HG03095 (cell line): ENCODE data around the gene HCRTR2.
"Not testable (repeated sequence)": the region's sequence is repeated elsewhere in the genome, so short reads cannot be mapped to it uniquely, and the experiment has no call there.

Source experiments
- ATAC-seq: cut with Tn5 transposase; IDR thresholded peaks from one replicate; pipeline ENCODE4 v1.9.1; 2021; ENCODE audit warnings: moderate library complexity; ENCODE audit not compliant: unreplicated experiment

Gene HCRTR2

DNA sequence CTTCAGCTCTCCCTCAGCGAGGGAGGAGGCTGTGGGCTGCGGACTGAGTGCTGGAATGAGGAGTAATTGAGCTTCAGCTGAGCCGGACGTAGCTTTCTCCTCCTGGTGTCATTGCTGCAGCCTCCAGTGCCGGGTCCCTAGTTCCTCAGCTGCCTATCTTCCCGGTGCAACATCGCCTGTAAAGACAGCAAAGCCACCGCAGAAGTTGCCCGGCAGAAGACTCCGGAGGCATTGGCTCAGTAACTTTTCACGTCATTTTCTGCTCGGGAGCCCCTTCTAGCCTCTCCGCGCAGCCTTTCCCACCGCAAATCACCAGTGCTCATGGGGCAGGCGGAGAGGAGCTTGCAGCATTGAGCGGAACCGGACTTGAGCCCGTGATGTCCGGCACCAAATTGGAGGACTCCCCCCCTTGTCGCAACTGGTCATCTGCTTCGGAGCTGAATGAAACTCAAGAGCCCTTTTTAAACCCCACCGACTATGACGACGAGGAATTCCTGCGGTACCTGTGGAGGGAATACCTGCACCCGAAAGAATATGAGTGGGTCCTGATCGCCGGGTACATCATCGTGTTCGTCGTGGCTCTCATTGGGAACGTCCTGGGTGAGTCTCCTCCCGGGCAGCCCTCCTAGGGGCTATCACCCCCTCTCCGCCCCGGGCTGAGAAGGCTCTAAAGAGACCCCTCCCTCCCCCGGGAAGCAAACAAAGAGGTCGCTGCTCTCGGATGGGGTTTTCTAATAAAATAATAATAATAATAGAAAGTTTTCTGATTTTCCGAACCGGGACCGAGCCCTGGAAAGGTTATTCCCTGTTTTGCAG lies at the start of gene HCRTR2:
HCRTR2 (plus strand) TSS at position 305 of the 816 bp plus-strand sequence; CDS start at position 378, 73 bp downstream.
- ATAC-seq, result no peak

DNA sequence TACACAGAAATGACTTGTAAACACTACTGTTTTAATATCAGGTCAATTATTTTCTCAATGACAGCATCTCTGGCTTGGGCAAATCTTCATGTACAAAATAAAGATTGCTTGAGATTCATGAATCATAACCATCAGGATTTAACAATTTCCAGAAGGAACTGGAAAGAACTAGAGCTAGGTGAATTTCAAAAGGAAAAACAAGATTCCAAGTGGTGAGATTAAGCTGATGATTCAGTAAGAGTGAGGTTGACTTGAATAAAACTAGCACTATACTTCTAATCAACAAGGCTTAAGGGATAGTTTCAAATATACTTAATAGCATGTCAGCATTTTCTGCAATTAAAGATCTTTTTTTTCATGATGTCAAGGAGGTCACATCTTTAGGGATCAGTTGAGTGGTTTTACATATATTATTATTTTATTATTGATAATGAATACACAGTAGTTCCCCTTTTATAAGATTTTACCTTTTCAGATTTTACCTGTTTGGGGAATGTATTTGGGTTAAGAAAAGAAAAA lies 43.5 kb upstream of the HCRTR2 start:
- no peak for ATAC-seq

DNA sequence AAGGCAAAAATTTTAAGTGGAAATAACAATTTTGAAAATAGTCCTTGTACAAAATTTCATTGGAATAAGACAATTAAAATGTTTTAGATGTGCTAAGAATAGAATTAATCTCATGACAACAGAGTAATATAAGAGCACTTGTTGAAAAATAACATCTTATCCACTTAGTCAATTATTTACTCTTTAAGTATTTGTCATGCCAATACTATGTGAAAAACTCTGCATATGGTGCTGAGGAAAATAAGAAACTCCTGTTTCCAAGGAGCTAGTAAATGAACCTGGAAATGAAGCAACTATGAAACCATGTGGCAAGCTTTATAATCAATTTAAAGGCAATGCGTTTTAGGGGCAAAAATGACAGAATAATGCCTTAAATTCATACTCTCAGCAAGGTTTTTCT lies 42.7 kb upstream of the HCRTR2 start:
- no peak for ATAC-seq

DNA sequence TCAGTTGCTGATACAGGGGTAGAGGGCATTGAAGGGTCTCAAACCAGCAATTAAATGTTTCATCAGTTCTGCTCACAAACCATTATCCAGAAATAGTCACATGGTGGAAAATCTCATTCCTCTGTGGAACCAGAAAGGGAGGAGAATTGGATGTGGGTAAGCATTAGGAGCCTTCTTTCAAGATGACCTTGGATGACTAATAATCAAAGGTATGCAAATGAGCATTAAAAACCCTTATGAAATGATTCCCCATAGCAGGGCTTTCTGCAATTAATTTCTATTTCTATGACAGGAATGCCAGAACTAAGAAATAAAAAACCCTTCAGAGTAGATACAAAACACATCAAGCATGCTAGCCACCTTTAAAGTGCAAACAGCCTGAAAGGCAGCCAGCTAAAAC lies 37.4 kb upstream of the HCRTR2 start:
- ATAC-seq, result no peak

DNA sequence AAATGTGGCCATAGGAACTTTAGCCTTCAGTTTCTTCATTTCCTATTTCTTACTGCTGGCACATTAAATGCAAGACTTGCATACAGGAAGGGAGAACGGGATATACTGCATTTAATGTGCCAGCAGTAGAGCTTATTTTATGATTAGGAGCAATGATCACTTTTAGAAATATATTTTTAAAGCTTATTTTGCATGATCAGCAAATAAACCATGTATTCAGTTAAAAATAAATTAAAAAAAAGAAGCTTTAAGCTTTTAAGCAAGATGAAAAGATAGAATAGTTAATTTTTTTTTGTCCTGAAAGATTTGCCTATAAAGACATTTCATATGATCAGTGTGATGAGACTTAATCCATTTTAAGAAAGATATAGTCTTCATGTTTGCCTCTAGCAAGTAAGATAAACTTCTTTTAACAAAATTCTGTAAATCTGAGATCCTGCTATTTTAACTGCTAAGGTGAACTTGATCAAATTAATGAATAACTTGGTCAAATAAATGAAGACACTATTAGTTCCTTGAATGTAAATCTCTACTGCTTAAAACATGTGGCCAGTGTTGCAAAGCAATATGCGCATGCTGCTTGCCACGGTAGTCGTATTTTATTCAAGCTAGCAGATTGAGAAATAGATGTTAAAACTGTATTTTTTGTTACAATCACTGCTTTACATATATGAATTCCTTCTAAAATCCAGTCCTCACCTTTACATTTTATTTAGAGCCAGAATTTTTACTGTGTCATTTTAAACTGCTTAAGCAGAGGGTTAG lies 36.2 kb upstream of the HCRTR2 start:
- no peak for ATAC-seq

DNA sequence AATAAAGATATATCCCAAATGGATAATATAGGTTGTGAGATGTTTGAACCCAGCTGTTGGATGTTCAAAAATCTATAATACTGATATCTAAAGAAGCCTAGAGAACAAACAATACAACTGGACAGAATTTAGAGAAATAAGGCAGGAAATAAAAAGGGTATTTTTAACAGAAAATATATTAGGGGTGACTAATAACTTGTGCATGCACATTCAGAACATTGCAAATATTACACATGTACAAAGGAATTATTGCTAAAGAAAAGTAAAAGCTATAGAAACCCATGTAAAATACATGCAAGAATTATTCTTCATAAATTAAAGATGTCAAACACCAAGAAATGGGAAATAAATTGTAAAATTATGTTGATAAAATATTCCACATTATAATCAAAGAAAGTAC lies 32.7 kb upstream of the HCRTR2 start:
- no peak for ATAC-seq

DNA sequence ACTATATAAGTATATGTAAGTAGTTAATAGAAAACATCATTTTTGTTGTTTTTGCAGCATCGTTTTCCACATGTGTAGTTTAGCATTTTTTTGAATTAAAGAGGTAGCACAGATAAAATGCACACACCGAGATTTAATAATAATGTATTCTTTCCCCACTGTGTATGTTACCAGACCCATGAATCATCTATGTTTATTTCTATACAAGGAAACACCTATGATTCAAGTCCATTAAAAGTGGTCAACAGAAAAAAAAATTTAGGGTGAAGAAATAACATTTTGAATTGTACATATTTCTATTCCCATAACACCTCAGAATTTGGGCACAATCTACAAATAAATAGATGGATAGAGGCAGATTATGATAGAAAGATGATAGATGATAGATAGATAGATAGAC lies 31.7 kb upstream of the HCRTR2 start:
- ATAC-seq, result no peak

DNA sequence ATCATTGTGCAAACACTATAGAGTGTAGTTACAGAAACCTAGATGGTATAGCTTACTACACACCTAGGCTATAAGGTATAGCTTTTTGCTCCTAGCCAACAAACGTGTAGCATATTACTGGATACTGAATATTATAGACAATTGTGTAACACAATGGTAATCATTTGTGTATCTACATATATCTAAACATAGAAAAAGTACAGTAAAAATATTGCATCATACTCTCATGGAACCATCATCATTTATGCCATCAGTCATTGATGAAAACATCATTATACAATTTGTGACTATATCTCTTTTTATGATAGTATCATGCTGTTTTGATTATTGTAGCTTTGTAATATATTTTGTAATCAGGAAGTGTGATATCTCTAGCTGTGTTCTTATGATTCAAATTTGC lies 21.0 kb upstream of the HCRTR2 start:
- no peak for ATAC-seq

DNA sequence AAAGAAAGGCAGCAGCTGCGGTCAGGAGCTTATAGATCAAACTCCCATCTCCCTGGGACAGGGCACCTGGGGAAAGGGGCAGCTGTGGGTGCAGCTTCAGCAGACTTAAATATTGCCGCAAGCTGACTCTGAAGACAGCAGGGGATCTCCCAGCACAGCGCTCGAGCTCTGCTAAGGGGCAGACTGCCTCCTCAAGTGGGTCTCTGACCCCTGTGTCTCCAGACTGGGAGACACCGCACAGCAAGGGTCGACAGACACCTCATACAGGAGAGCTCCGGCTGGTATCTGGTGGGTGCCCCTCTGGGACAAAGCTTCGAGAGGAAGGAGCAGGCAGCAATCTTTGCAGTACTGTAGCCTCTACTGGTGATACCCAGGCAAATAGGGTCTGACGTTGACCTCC lies 15.5 kb upstream of the HCRTR2 start:
- not testable (repeated sequence) for ATAC-seq

DNA sequence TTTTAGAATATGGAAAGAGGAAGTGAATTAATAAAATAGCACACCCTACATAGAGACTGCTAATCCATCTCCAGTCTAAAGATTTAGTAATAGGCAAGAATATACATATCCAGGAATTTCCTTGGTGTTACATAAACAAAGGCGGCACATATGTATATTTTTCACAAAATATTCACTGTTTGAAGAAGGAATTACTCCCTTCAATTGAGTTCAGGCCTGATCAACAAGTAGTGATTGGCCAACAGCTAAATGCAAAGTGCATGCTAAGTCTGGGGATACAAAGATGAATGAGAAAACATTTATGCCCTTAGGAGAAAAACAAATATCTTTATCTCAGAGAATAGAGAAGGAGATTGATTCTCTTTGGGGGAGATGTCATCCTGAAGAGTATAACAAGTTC lies 6.5 kb upstream of the HCRTR2 start:
- no peak for ATAC-seq

DNA sequence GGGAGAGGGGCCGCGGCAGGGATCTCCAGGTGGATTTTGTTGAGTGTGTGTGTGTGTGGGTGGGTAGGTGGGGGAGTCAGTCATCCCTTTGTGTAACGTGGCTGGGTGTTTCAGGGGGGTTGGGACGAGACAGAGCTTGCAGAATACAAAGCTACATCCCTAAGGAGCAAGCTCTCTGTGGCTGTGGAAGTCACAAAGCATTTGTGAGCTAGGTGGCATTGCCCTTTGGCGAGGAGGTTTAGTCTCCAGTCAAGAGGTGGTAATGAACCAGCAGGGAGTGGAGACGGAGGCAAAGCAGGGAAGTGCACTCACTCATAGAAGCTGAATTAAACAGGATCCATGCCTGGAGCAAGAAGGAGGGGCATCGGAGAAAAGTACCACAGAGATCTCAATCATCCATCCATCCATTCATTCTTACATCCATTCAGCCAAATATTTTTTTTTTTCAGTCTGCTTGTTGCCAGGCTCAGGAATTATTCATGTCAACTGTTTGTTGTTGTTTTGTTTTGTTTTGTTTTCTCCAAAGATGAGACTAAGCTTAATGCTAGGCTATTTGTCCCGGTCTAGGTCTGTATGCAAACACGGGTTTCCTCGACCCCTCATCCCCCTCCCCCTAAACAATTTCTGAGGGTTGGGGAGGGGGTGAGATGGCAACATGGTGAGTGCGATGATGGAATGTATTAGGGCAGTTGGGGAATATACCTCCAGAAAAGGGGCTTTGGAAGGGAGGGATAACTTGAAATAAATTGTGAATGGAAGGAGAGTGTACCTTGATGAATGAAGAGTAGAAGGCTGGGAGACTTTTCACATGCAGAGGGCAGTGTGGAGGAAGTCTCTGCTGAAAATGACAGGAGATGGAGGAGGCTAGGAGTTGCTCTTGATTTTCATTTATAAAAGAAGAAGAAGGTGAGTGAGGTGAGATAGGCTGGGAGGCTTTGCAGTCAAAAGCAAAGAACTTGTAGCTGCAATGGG lies 1.0 kb downstream of the HCRTR2 start:
- no peak for ATAC-seq

DNA sequence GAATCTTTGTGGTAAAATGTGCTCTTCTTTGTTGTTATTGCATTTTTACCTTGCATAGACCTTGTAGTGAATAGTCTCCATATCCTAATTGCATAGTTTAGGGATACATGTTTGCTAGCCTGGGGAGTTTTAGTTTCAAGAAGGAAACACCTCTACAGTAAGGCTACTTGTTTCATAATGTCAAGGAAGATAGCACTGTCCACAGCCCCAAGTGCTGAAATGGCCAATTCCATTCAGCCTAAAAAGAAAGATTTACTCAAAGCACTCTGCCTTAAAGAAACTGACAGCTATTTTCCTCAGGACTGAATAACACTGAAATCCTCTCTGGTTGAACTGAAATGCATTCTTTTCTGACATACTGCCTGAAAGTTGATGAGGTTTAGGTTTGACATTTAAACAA lies 2.6 kb downstream of the HCRTR2 start:
- ATAC-seq, result no peak

DNA sequence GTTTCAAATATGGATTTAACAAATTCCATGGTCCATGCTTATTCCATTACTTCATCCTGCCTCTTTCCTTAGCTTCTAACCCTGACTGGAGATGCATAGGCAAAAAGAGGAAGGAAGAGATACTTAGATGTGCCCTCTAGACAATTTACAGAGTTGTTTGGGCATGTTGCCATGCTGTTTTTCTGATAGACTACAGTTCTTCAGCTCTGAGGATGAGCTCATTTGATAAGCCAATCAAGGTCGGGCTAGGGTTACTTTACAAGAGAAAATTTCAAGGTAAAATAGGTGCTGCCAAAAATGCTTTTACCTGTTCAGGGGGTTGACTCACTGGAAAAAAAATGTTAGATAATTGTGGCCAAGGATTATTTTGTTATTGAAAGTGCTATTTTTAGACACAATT lies 5.9 kb downstream of the HCRTR2 start:
- ATAC-seq, result no peak

DNA sequence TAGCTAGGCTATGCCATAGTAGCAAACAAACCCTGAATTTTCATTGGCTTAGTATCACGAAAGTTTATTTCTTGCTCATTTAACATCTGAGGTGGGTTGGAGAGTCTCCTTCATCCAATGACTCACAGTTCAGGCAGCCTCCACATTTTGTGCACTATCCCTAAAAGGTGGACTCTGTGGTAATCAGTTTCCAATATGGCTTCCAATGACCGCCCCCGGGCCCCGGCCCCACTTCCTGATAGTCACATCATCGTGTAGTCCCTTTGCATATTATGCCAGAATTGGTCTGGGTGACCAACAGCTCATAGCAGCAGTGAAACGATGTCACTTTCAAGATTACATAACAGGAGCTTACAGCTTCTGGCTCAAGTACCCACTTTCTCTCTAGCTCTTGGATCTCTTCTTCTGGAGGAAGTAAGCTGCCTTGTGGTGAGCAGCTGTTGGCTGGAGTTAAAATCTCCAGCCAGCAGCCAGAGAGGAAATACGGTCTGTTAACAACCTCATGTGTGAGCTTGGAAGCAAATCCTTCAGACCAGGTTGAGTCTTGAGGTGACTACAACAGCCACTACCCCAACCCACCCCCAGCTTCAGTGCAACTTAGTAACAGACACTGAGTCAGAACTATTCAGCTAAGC lies 7.8 kb downstream of the HCRTR2 start:
- ATAC-seq, result no peak

DNA sequence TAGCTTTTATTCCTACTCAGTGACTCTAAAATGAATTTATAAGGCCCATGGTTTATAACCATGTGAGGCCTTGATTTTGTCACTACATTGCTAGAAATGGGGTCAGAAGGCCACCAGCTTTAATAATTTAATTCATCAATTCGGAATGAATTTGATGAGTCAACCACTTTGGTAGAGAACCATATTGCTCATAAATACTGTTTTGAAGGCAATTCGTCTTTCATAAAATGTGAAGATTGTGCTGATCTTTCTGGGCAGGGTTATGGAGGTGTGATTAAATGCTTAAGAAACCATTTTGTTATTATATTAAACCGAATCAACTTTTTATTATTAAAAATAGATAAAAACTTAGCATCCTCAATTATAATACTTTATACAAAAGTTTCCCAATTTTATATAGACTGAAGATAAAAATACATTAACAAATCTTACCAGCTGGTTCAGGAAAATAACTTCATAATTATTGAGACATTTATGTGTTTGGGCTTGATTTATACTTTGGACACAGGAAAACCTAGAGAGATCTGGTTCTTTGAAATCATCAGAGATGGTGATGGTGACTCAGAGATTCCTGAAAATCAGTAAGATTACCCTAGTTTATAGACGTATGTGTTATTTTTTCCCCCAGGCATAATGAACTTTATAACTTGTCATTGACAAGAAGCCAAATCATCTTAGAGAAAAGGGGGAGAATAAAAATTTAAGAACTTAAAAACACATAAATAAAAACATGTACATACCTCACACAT lies 10.6 kb downstream of the HCRTR2 start:
- ATAC-seq, result no peak

DNA sequence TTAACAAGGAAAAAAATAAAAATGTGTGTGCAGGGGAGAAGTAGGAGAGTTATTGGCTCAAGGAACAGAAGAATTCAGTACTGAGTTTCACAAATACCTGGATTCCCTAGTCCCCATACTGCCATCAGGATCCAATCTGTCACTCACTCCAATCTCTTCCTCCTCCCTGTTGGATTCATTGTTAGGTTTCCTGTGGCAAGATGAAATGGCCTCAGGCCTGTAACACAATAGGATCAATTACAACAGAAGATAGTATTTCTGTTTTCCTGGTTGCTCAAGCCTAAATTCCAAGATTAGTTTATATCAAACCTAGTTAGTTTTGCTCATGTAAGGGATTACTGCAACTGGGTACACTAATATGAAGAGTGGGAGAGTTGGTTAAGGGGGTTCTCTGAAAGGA lies 24.4 kb downstream of the HCRTR2 start:
- no peak for ATAC-seq

DNA sequence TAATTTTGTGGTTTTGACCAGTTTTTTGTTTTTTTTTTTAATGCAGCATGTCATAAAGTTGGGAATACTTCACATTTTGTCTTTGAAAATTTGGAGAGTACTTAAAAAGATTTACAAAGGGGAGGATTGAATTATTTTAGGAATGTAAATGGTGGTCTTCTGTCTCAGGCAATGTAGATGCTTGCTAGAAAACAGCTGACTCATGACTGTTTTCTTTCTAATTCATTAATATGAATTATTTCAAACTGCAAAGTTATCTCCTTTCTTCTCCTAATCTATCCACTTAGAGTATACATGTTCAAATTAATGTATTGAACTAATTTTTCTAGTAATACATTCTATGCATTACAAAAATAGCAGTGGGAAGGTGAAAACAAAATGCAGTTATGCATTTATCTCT lies 24.9 kb downstream of the HCRTR2 start:
- ATAC-seq, result no peak

DNA sequence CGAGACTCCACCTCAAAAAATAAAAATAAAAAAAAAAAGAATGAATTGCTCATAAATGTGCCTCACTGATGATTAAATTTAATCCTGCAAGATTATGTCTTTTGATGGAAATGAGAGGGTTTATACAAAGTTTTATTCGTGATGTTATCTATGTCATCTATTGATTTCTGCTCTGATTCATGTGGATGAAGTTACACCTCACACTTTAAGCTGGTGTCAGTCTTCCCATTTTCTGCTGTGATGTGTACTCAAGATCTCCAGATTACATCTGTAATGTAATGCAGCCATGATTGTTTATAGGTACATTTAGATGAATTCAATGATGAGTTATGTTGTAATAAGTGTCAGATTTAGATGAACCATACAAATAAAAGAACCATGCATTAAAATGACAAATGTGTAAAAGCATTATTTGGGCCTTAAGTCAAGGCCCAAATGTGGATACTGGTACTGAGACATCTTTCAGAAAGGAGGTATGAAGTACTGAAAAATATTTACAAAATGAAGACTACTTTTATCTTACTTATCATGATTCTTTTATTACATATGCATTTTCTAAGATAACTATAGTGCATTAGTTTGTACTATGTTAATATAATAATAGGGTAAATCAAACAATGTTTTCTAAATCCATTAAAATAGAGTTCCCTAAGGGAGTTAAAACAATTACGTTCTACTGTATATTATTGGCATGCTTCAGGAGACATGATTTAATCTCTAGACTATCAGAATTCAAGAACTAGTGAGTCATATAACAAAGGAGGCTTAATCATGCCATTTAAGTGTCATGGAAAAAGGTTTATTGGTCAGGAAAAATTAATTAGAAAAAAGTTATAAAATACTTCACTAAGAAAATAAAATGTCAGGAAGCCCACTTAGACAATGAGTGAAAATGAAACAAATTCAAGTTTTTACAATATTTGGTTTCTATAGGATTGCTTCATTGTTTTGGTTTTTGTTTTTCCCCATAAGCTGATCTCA lies 34.5 kb downstream of the HCRTR2 start:
- no peak for ATAC-seq

DNA sequence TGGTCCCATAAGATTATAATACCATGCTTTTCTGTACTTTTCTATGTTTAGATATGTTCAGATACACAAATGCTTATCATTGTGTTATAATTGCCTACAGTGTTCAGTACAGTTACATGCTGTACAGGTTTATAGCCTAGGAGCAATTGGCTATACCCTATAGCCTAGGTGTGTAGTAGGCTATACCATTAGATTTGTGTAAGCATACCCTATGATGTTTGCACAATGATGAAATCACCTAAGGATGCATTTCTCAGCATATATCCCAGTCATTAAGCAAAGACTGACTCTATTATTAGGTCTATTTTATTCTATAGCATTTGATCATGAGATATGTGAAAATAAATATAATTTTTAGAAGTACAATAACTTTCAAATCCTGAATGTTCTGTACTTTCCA lies 36.6 kb downstream of the HCRTR2 start:
- no peak for ATAC-seq
